Skeletal muscle cell (primary cell): ENCODE data around the gene CYSLTR2.

ENCODE experiments used
- DNase-seq: peaks from one replicate; pipeline ENCODE4 v3.0.0-alpha.2; 2010; ENCODE audit warnings: low read depth
- H3K4me3 ChIP-seq: 2 replicates; pipeline ENCODE4 v1.5.1; 2011; ENCODE audit warnings: low read depth, mild to moderate bottlenecking, control low read depth, low read length, moderate library complexity

CYSLTR2 gene

DNA sequence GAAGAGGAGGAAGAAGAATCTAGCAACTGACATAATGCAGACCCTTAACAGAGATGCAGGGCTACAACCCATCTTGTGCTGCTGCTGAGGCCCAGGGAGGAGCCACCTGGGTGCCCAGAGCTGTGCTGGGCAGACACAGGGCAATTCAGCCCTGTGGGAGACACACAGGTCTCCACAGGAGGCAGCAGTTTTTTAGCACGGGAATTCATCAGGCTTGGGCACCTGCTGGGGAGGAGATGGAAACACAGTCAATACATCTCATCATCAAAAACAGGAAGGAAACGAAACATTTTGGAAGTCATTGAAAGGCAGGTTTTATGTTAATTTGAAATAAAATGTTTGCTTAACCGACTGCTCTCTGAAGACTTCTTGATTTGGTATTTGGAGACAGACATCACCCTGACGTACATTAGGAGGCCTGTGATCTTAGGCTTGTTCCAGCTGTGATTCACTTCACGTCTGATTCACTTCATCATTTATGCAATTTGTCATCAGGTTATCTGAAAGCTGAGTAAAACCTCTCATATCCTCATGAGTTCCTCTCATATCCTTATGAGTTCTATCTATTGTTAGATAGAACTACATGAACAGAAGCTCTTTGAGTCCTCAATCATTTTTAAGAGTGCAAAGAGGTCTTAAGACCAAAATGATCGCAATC is 77.4 kb downstream of the CYSLTR2 start:
- no peak overlapping the region for H3K4me3 ChIP-seq
- peak; percentile 93 for DNase-seq

DNA sequence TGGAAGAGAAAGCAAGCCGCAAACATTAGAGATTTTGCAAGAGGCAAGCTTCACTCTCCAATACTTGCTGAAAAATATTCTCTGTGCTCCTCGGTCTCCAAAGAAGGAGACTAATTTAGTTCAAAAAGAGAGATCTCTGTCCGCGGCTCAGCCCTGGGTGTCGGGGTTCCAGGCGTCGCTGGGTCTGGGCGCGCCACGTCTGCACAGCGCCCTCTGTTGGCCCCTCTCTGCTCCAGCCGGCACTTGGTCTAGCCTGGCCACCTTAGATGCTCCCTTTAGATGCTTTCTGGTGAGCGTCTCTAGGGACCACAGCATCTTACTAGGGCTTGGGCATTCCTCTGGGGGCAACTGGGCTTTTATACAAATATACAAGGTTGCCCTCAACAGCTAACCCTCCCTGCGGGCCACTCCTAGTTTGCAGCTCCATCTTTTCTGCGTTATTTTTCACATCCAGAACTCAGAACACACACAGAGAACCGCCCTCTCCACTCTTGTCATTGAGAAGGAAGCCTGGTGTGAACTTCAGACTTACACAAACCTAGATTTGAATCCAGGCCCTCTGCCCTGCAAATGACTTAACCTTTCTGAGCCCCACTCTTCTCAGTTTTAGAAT is 78.3 kb downstream of the CYSLTR2 start:
- H3K4me3 ChIP-seq = no peak overlapping the region

GRCh38 chr13:48733739-48734335 is 80.1 kb downstream of the CYSLTR2 start:
- DNase-seq = no peak
- no peak overlapping the region for H3K4me3 ChIP-seq

More for the DNA sequence above, 78.3 kb downstream of the CYSLTR2 start:
- no peak for DNase-seq

DNA sequence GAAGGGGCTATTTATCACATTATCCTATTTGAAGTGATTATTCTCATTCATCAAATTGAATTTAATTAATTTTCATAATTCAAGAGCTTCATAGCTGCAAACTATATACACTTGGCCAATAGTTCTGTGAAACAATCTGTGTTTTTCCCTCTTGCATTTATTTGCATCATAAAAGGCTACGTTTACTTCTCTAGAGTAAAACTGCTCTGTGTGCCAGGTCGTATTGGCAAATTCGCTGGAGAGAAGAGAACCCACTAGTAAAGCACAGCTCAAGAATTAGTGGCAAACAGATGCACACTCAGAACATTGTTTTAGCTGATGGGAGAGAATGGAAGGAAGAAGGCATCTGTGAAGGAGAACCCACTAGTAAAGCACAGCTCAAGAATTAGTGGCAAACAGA is 81.8 kb downstream of the CYSLTR2 start:
- H3K4me3 ChIP-seq = no peak overlapping the region
- no peak for DNase-seq

DNA sequence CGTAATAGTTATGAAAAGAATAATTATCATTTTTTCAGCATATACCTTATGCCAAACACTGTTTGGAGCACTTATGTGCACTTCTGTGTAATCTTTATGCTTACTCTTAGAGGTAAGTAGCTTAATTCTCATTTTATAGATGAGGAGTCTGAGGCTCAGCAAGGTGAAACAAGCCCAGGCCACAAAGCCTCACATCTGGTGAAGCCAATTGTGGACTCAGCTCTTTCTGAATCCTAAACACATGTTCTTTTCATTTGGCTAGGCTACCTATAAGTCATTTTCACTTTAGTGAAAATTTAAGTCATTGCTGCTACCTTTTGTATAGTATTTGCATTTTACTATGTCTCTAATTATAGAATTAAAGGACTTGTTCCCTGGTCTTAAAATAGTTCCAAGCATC is 84.0 kb downstream of the CYSLTR2 start:
- no peak for DNase-seq
- H3K4me3 ChIP-seq = no peak overlapping the region

DNA sequence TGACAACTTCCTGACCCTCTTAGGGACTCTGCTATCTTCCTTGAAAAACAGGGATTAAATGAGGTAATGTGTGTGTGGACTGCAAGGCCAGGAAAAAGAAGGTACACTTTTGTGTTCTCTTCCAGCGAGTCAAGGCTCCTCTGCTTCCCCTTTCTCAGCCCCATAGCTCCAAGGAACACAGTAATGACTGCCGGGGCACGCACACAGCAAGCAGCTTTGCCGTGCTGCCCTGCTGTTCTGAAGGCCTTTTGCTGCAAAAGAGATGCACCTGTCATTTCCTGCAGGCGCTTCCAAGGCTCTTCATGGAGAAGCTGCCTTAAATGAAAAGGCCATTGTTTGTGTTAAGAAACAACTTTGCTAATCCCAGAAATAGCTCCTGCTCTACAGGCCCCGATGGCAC is 84.6 kb downstream of the CYSLTR2 start:
- DNase-seq = no peak
- H3K4me3 ChIP-seq = no peak overlapping the region

GRCh38 chr13:48739386-48739964 is 85.7 kb downstream of the CYSLTR2 start:
- DNase-seq = no peak
- no peak overlapping the region for H3K4me3 ChIP-seq

DNA sequence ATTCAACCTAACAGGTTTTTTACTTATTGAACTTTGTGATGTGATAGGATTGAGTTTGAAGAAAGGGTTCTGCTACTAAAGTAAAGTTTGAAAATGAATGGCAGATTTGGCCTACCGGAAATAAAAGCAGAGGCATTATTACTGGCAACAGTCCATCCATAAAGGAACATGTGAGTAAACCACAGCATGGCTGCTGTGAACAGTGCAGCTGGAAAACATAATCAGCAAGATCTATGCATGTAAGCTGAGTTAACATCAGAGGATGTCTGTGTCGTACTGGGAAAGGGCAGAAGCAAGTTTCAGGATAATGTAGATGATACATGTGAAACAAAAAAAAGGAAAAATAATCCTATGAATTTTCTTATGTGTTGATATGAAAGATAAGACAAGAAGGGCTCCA is 87.6 kb downstream of the CYSLTR2 start:
- DNase-seq = peak; percentile 58
- H3K4me3 ChIP-seq = no peak overlapping the region

DNA sequence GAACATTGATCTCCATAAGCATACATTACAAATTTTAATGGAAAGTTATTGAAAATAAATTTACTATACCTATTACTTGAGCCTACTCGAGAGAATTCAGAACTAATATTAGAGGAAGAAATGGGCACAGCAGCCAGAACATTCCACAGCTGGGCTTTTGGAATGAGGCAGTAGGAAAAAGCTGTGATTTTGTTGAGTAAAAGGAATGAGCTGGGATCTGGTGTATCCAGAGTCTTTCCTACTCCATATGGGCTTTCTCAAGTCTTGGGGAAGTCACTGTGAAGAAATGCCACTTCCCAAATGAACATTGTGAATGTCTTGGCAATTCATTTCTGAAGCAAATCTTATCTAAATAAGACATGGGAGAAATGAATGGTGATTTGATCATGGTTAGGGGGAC is 93.1 kb downstream of the CYSLTR2 start:
- H3K4me3 ChIP-seq = no peak overlapping the region
- no peak for DNase-seq

DNA sequence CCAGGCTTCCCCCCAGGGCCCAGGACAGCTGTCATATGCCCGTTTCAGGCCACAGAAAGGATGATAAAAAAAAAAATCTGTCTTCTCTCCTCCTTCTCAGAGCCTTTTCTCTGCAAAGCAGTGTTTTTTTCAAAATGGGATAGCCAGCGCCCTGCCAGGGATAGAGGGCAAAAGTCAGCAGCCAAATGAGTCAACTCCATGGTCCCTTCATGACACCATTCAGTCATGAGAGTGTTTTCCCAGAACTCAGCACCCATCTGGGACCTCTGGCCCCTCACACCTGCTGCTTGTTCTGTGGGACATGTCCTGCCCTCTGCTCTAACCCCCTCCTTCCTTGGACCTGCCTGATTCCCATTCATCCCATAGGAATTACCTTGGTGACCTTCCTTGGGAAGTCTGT is 95.0 kb downstream of the CYSLTR2 start:
- no peak for DNase-seq
- H3K4me3 ChIP-seq = no peak overlapping the region

- H3K4me3 ChIP-seq = no peak overlapping the region
- DNase-seq = peak; percentile 77
Observed at GRCh38 chr13:48749144-48749543, 95.4 kb downstream of the CYSLTR2 start.

DNA sequence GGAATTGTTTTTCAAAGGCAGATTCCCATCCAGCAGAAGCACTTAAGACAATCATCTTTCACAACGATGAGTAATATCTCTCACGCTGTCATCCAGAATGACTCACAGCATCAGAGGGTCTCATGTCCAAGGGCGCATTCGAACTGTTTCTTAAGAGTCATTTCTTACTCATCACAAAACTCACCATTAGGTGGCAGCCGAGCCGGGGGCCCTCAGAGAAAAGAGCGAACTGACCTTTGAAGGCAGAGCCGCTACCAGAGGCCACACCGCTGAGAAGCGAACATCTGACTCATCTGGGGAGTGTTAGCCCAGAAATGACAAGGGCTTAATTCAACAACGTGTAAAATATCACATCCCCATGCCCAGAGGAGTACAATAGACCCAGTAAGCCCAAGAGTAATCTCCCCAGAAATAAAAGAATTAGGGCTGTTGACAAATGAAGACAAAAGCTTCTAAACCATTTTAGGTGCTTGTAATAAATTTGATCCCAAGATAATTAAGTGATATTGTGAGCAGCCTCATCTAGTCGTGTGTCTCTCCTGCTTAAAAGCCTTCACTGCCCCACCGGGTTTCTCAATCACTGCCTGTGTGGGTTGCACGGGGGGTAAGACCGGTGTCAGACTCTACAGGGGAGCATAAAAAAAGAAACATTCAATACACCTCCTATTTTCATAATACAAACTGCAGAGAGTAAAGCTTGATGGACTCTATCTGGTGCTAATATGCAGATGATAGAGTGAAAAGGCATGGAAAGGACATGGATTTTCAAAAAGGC is 96.2 kb downstream of the CYSLTR2 start:
- H3K4me3 ChIP-seq = no peak overlapping the region
- DNase-seq = peak; percentile 99

DNA sequence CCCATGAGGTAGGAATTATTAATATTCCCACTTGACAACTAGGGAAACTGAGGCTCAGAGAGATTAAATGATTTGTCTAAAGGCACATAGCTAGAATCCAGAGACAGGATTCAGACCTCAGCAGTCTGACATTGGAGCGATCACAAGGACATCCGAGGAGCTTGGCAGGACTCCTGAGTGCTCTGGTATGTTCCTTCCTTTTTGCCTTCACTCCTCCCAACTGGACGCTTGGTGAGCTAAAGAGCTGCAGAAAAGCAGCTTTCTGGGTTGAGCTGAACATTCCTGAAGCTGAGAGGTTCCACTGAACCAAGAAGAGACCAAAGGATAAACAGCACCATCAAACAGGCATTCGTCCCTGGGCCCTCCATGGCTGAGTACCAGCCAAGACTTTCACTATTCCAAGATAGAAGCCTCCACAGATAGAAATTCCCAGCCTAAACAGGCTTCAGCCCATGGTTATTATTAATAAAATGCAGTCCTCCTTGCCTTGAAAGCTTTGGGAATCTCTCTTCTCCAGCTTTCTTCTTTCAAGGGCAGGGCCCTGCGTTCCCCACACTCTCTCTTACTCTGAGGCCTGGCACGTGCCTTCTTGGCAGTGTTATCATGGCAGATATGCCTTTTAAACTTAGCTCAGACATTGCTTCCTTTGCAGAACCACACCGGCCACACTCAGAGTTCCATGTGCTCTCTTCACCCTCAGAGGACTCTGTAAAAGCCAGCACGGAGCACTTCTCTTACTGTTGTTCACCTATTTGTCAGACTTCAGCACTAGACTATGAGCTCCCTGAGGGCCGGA is 97.1 kb downstream of the CYSLTR2 start:
- peak; percentile 51 for DNase-seq
- no peak overlapping the region for H3K4me3 ChIP-seq

- no peak overlapping the region for H3K4me3 ChIP-seq
- no peak for DNase-seq
Observed at GRCh38 chr13:48760626-48761025, 106.9 kb downstream of the CYSLTR2 start.
